GM12874 (cell line): ENCODE measurements around the gene SVIL.

Experiments used
- CTCF ChIP-seq: IDR thresholded peaks from 2 replicates; pipeline ENCODE4 v1.5.1; 2011; ENCODE audit warnings: low read depth, mild to moderate bottlenecking, control low read depth, low read length, moderate library complexity; ENCODE audit not compliant: insufficient read depth

The SVIL gene

GRCh38 chr10:29437871-29438270 is 196.9 kb downstream of the SVIL start:
- no peak for TF ChIP-seq CTCF

- TF ChIP-seq CTCF: no peak
Measured at GRCh38 chr10:29435809-29436501, 198.8 kb downstream of the SVIL start.

GRCh38 chr10:29434111-29434510 is 200.7 kb downstream of the SVIL start:
- no peak for TF ChIP-seq CTCF

- no peak for TF ChIP-seq CTCF
Measured at GRCh38 chr10:29431711-29432110, 203.1 kb downstream of the SVIL start.

GRCh38 chr10:29430101-29430500 is 204.7 kb downstream of the SVIL start:
- no peak for TF ChIP-seq CTCF

- TF ChIP-seq CTCF: no peak
Measured at GRCh38 chr10:29428486-29428885, 206.3 kb downstream of the SVIL start.

- TF ChIP-seq CTCF: no peak
Measured at GRCh38 chr10:29427667-29428066, 207.1 kb downstream of the SVIL start.
